ENCODE data around the gene NET1. TPM values are rescaled to one million over a fixed set of nuclear protein-coding genes. Genes with fewer than 3 reads are reported as not detected.

Gene NET1
- total RNA-seq = 96.4 and 99.8 TPM in 2 replicates
- polyA plus RNA-seq = 62.5 and 67.7 TPM in 2 replicates

- Histone ChIP-seq H3K9me2 (replicated peaks; ENCODE audit: insufficient read depth) (no peaks in the 10 kb centered on the region), H3K36me3 (replicated peaks; ENCODE audit: insufficient read depth, low read depth) (no peaks in the 10 kb centered on the region), H4K20me1 (ENCODE audit: insufficient read depth, poor library complexity, severe bottlenecking) (no peaks in the 10 kb centered on the region), H3K4me2 (peak within 1 kb of the TSS; percentile 77), H3K4me3 (peak within 1 kb of the TSS; percentile 88), H2AFZ (peak within 1 kb of the TSS; percentile 82), H3K79me2 (peaks cover 40% of the 10 kb centered on the region), H3K27ac (no peak within 1 kb of the TSS), H3K4me1 (ENCODE audit: insufficient read depth) (no peaks in the 10 kb centered on the region), H3K9me3 (ENCODE audit: low read depth) (no peaks in the 10 kb centered on the region), H3K27me3 (no peaks in the 10 kb centered on the region)
- WGBS (ENCODE audit: low lambda C conversion rate, missing lambda C conversion rate) = 2% methylated on average over 42 of the region's 48 CpGs
- TF ChIP-seq EZH2 (IDR thresholded peaks at IDR 0.05; ENCODE audit: borderline replicate concordance) (no peak), CTCF (IDR thresholded peaks at IDR 0.05; ENCODE audit: poor library complexity) (no peak), EZH2phosphoT487 (IDR thresholded peaks at IDR 0.05; ENCODE audit: low read depth, severe bottlenecking, unreplicated experiment) (no peak)
- peak; percentile 95 for DNase-seq (ENCODE audit: low spot score)
Measured at GRCh38 chr10:5412277-5412941, at the start of gene NET1. Gene NET1 (plus strand): TSS chr10:5412557. CDS start chr10:5412693, 136 bp downstream.

- H3K27me3 ChIP-seq = peaks cover 4% of the 10 kb centered on the region
- H3K4me3 ChIP-seq = no peak overlapping the region
- H4K20me1 ChIP-seq (ENCODE audit: insufficient read depth, poor library complexity, severe bottlenecking) = no peaks in the 10 kb centered on the region
- no peaks in the 10 kb centered on the region for H3K79me2 ChIP-seq
- no peak overlapping the region for H2AFZ ChIP-seq
- no peaks in the 10 kb centered on the region for H3K9me2 ChIP-seq (replicated peaks; ENCODE audit: insufficient read depth)
- H3K27ac ChIP-seq = no peak overlapping the region
- no peaks in the 10 kb centered on the region for H3K9me3 ChIP-seq (ENCODE audit: low read depth)
- H3K4me1 ChIP-seq (ENCODE audit: insufficient read depth) = no peaks in the 10 kb centered on the region
- TF ChIP-seq EZH2phosphoT487 (IDR thresholded peaks at IDR 0.05; ENCODE audit: low read depth, severe bottlenecking, unreplicated experiment) (no peak), EZH2 (IDR thresholded peaks at IDR 0.05; ENCODE audit: borderline replicate concordance) (no peak), CTCF (IDR thresholded peaks at IDR 0.05; ENCODE audit: poor library complexity) (no peak)
- no peak for DNase-seq (ENCODE audit: low spot score)
- no peaks in the 10 kb centered on the region for H3K36me3 ChIP-seq (replicated peaks; ENCODE audit: insufficient read depth, low read depth)
- H3K4me2 ChIP-seq = no peak overlapping the region
Measured at GRCh38 chr10:5362873-5363272, 49.5 kb upstream of the NET1 start.

DNA sequence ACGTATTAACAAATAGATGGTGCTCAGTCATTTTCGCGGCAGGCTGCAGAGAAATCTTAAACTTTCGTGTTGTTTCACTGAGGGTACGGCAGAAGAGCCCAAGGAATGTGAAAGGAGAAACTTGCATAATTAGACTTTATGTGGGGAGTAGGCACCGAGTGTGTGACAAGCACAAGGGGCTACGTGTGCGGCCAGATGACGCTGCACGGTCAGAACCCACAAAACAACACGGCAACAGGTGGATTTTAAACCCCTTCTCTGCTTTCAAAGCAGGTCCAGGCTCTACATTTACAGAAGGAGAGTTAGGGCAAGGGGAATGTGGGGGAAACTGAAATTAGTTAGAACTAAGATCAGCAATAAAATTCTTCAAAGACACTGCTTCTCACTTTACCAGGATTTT, 48.0 kb upstream of the NET1 start:
- Histone ChIP-seq H3K4me3 (no peak overlapping the region), H3K27me3 (no peaks in the 10 kb centered on the region), H2AFZ (no peak overlapping the region), H3K27ac (no peak overlapping the region), H3K79me2 (no peaks in the 10 kb centered on the region), H3K4me1 (ENCODE audit: insufficient read depth) (no peaks in the 10 kb centered on the region), H3K9me3 (ENCODE audit: low read depth) (no peaks in the 10 kb centered on the region), H3K4me2 (no peak overlapping the region), H4K20me1 (ENCODE audit: insufficient read depth, poor library complexity, severe bottlenecking) (no peaks in the 10 kb centered on the region), H3K9me2 (replicated peaks; ENCODE audit: insufficient read depth) (no peaks in the 10 kb centered on the region), H3K36me3 (replicated peaks; ENCODE audit: insufficient read depth, low read depth) (no peaks in the 10 kb centered on the region)
- DNase-seq (ENCODE audit: low spot score) = no peak
- TF ChIP-seq EZH2 (IDR thresholded peaks at IDR 0.05; ENCODE audit: borderline replicate concordance) (no peak), CTCF (IDR thresholded peaks at IDR 0.05; ENCODE audit: poor library complexity) (no peak), EZH2phosphoT487 (IDR thresholded peaks at IDR 0.05; ENCODE audit: low read depth, severe bottlenecking, unreplicated experiment) (no peak)
- WGBS (ENCODE audit: low lambda C conversion rate, missing lambda C conversion rate) = 89% methylated on average over 11 of the region's 11 CpGs
